Activated naive CD4-positive, alpha-beta T cell treated with anti-CD3 and anti-CD28 coated beads, Interleukin-2, amount 50 U/mL, for 72 hours (primary cell): ENCODE results near the gene PSMB5. TPM values are rescaled to one million over a fixed set of nuclear protein-coding genes. Genes with fewer than 3 reads are reported as not detected.

ENCODE experiments used
- ATAC-seq, 2 donors: fragments of 150-1000 bp; cut with Tn5 transposase; 2 replicates each; pipeline ENCODE4 v1.10.0; 2021; ENCODE audit warnings: mild to moderate bottlenecking in 2 of 2, moderate library complexity in 2 of 2
- DNase-seq, 2 donors: peaks; one replicate each; pipeline ENCODE4 v3.0.0; 2021 to 2022; ENCODE audit warnings: low spot score in 2 of 2
- H3K27ac Mint-ChIP-seq, 2 donors: one replicate each; pipeline ENCODE4 v1.8.0; 2022; ENCODE audit warnings: mild to moderate bottlenecking in 2 of 2, mixed read lengths in 2 of 2
- H3K36me3 Mint-ChIP-seq, 2 donors: one replicate each; pipeline ENCODE4 v1.8.0; 2022; ENCODE audit warnings: mixed read lengths in 2 of 2
- H3K9me3 Mint-ChIP-seq, 2 donors: one replicate each; pipeline ENCODE4 v1.8.0; 2022; ENCODE audit warnings: mixed read lengths in 2 of 2
- total RNA-seq, 2 donors: library from RNA; stranded (reverse); gene quantifications; one replicate each; pipeline ENCODE4 v1.2.3, GENCODE V29; 2022

Gene PSMB5
- total RNA-seq, 2 donors from 2014 or later, result 137 to 180 TPM

GRCh38 chr14:23066855-23067744 is 32.4 kb upstream of the PSMB5 start:
- H3K9me3 Mint-ChIP-seq, result no peaks in the 10 kb centered on the region
- peaks cover 29 to 36% of the 10 kb centered on the region in 2 donors for H3K36me3 Mint-ChIP-seq
- H3K27ac Mint-ChIP-seq, result peak overlapping the region in 1 of 2 donors; percentile 88
- ATAC-seq, result no peak
- DNase-seq, result no peak

- Mint-ChIP-seq H3K36me3 (peaks cover 29% of the 10 kb centered on the region in 2 donors), H3K9me3 (no peaks in the 10 kb centered on the region), H3K27ac (peak overlapping the region; percentile 30 to 88)
- no peak for DNase-seq
- no peak for ATAC-seq
Measured at GRCh38 chr14:23066368-23066767, 31.7 kb upstream of the PSMB5 start.

GRCh38 chr14:23063601-23064000 is 28.9 kb upstream of the PSMB5 start:
- ATAC-seq, result no peak
- no peak for DNase-seq
- peak overlapping the region; percentile 13 to 52 for H3K27ac Mint-ChIP-seq
- peaks cover 17 to 29% of the 10 kb centered on the region in 2 donors for H3K36me3 Mint-ChIP-seq
- no peaks in the 10 kb centered on the region for H3K9me3 Mint-ChIP-seq

- ATAC-seq (no peak), DNase-seq (no peak)
- H3K27ac Mint-ChIP-seq, result peak overlapping the region in 1 of 2 donors; percentile 88
- H3K9me3 Mint-ChIP-seq, result no peaks in the 10 kb centered on the region
- peaks cover 17 to 29% of the 10 kb centered on the region in 2 donors for H3K36me3 Mint-ChIP-seq
Measured at GRCh38 chr14:23062002-23062401, 27.3 kb upstream of the PSMB5 start.

GRCh38 chr14:23060536-23061260 is 26.0 kb upstream of the PSMB5 start:
- Mint-ChIP-seq H3K36me3 (peaks cover 11 to 20% of the 10 kb centered on the region in 2 donors), H3K27ac (no peak overlapping the region), H3K9me3 (no peaks in the 10 kb centered on the region)
- ATAC-seq, result no peak
- DNase-seq, result no peak

- DNase-seq, result no peak
- peaks cover 4 to 11% of the 10 kb centered on the region in 2 donors for H3K36me3 Mint-ChIP-seq
- ATAC-seq, result no peak
- peak overlapping the region in 1 of 2 donors; percentile 75 for H3K27ac Mint-ChIP-seq
- H3K9me3 Mint-ChIP-seq, result no peaks in the 10 kb centered on the region
Measured at GRCh38 chr14:23058654-23059504, 24.2 kb upstream of the PSMB5 start.

GRCh38 chr14:23057757-23058653 is 23.3 kb upstream of the PSMB5 start:
- Mint-ChIP-seq H3K9me3 (no peaks in the 10 kb centered on the region), H3K36me3 (peaks cover 0 to 6% of the 10 kb centered on the region in 2 donors), H3K27ac (peak overlapping the region in 1 of 2 donors; percentile 81)
- ATAC-seq, result peak; percentile 73 to 75
- DNase-seq, result peak; percentile 87 to 90

- Mint-ChIP-seq H3K9me3 (no peaks in the 10 kb centered on the region), H3K36me3 (peaks cover 0 to under 1% of the 10 kb centered on the region in 2 donors), H3K27ac (peak within 1 kb of the TSS in 1 of 2 donors; percentile 81)
- ATAC-seq (peak; percentile 62 to 80), DNase-seq (peak; percentile 67 to 74)
Measured at GRCh38 chr14:23056956-23057756, 22.5 kb upstream of the PSMB5 start, which contains the start of gene CDH24. Gene CDH24 (minus strand): TSS chr14:23057520. CDS start chr14:23055733, 1,787 bp downstream.

- ATAC-seq (peak; percentile 65 to 75), DNase-seq (peak; percentile 66 to 74)
- no peaks in the 10 kb centered on the region for H3K9me3 Mint-ChIP-seq
- H3K27ac Mint-ChIP-seq, result peak overlapping the region in 1 of 2 donors; percentile 10
- no peaks in the 10 kb centered on the region for H3K36me3 Mint-ChIP-seq
Measured at GRCh38 chr14:23056145-23056955, 21.6 kb upstream of the PSMB5 start.

GRCh38 chr14:23055621-23056144 is 21.0 kb upstream of the PSMB5 start:
- DNase-seq (no peak), ATAC-seq (no peak)
- Mint-ChIP-seq H3K27ac (no peak overlapping the region), H3K9me3 (no peaks in the 10 kb centered on the region), H3K36me3 (no peaks in the 10 kb centered on the region)

GRCh38 chr14:23055147-23055550 is 20.4 kb upstream of the PSMB5 start:
- Mint-ChIP-seq H3K36me3 (no peaks in the 10 kb centered on the region), H3K27ac (no peak overlapping the region), H3K9me3 (no peaks in the 10 kb centered on the region)
- DNase-seq (no peak), ATAC-seq (no peak)

- DNase-seq (peak in 1 of 2 donors; percentile 54), ATAC-seq (no peak)
- Mint-ChIP-seq H3K9me3 (no peaks in the 10 kb centered on the region), H3K27ac (no peak overlapping the region), H3K36me3 (no peaks in the 10 kb centered on the region)
Measured at GRCh38 chr14:23054000-23054811, 19.5 kb upstream of the PSMB5 start.

- no peak overlapping the region for H3K27ac Mint-ChIP-seq
- ATAC-seq (no peak), DNase-seq (no peak)
- no peaks in the 10 kb centered on the region for H3K36me3 Mint-ChIP-seq
- no peaks in the 10 kb centered on the region for H3K9me3 Mint-ChIP-seq
Measured at GRCh38 chr14:23053426-23053825, 18.7 kb upstream of the PSMB5 start.
